H9 (cell line): Measurements from ENCODE around the gene UNK. TPM values are rescaled to one million over a fixed set of nuclear protein-coding genes. Genes with fewer than 3 reads are reported as not detected.

Source experiments
- DNase-seq: peaks from one replicate; pipeline ENCODE4 v3.0.0-alpha.2; 2017
- H2AFZ ChIP-seq: one replicate; pipeline ENCODE4 v1.6.1; 2013; ENCODE audit warnings: mild to moderate bottlenecking, low read length, control low read depth, moderate library complexity
- H2AK5ac ChIP-seq: 2 replicates; pipeline ENCODE4 v1.6.1; 2013; ENCODE audit warnings: low read length, control low read depth, mixed read lengths; ENCODE audit not compliant: insufficient read length
- H2BK120ac ChIP-seq: one replicate; pipeline ENCODE4 v1.6.1; 2013; ENCODE audit warnings: low read depth, mild to moderate bottlenecking, low read length, control low read depth, inconsistent platforms; ENCODE audit not compliant: poor library complexity, severe bottlenecking
- H2BK12ac ChIP-seq: 2 replicates; pipeline ENCODE4 v1.6.1; 2013; ENCODE audit warnings: low read length, control low read depth, mixed read lengths, low read depth; ENCODE audit not compliant: insufficient read length
- H2BK15ac ChIP-seq: 2 replicates; pipeline ENCODE4 v1.6.1; 2013; ENCODE audit warnings: low read depth, low read length, control low read depth
- H2BK20ac ChIP-seq: one replicate; pipeline ENCODE4 v1.6.1; 2013; ENCODE audit warnings: low read depth, mild to moderate bottlenecking, low read length, control low read depth, inconsistent platforms; ENCODE audit not compliant: poor library complexity, severe bottlenecking
- H2BK5ac ChIP-seq: 2 replicates; pipeline ENCODE4 v1.6.1; 2013; ENCODE audit warnings: low read length, control low read depth, mixed read lengths; ENCODE audit not compliant: insufficient read length
- H3K14ac ChIP-seq: 2 replicates; pipeline ENCODE4 v1.6.1; 2013; ENCODE audit warnings: low read length, control low read depth; ENCODE audit not compliant: insufficient read depth
- H3K18ac ChIP-seq: 2 replicates; pipeline ENCODE4 v1.6.1; 2013; ENCODE audit warnings: low read depth, mild to moderate bottlenecking, mixed read lengths, low read length, control low read depth; ENCODE audit not compliant: insufficient read length
- H3K23ac ChIP-seq: 2 replicates; pipeline ENCODE4 v1.6.1; 2013; ENCODE audit warnings: low read length, control low read depth, mixed read lengths, low read depth; ENCODE audit not compliant: insufficient read length
- H3K23me2 ChIP-seq: 2 replicates; pipeline ENCODE4 v1.6.1; 2013; ENCODE audit warnings: low read depth, mild to moderate bottlenecking, mixed read lengths, low read length, control low read depth; ENCODE audit not compliant: insufficient read length, poor library complexity, severe bottlenecking
- H3K27ac ChIP-seq: 2 replicates; pipeline ENCODE4 v1.5.1; 2013; ENCODE audit warnings: low read length, control low read depth, mixed read lengths, low read depth; ENCODE audit not compliant: insufficient read length
- H3K27me3 ChIP-seq: 2 replicates; pipeline ENCODE4 v1.6.1; 2013; ENCODE audit warnings: low read length, control low read depth, inconsistent platforms; ENCODE audit not compliant: insufficient read depth
- H3K4ac ChIP-seq: 2 replicates; pipeline ENCODE4 v1.6.1; 2013; ENCODE audit warnings: low read depth, mild to moderate bottlenecking, control low read depth, inconsistent platforms, low read length, moderate library complexity
- H3K4me1 ChIP-seq: 2 replicates; pipeline ENCODE4 v1.6.1; 2013; ENCODE audit warnings: low read length, control low read depth, inconsistent platforms; ENCODE audit not compliant: insufficient read depth
- H3K4me2 ChIP-seq: 2 replicates; pipeline ENCODE4 v1.6.1; 2013; ENCODE audit warnings: low read length, control low read depth, mixed read lengths; ENCODE audit not compliant: insufficient read length, insufficient read depth
- H3K56ac ChIP-seq: 2 replicates; pipeline ENCODE4 v1.6.1; 2013; ENCODE audit warnings: low read depth, mild to moderate bottlenecking, mixed read lengths, low read length, control low read depth; ENCODE audit not compliant: insufficient read length
- H3K79me1 ChIP-seq: 2 replicates; pipeline ENCODE4 v1.6.1; 2013; ENCODE audit warnings: low read depth, mild to moderate bottlenecking, moderate library complexity, low read length, control low read depth, inconsistent platforms; ENCODE audit not compliant: insufficient read depth, poor library complexity, severe bottlenecking
- H3K79me2 ChIP-seq: 2 replicates; pipeline ENCODE4 v1.6.1; 2013; ENCODE audit warnings: low read length, control low read depth, inconsistent platforms; ENCODE audit not compliant: insufficient read depth
- H3K9ac ChIP-seq: 2 replicates; pipeline ENCODE4 v1.6.1; 2013; ENCODE audit warnings: low read length, control low read depth, mixed read lengths; ENCODE audit not compliant: insufficient read length; ENCODE audit errors: extremely low read depth
- H3K9me3 ChIP-seq: one replicate; pipeline ENCODE4 v1.6.1; 2013; ENCODE audit warnings: low read depth, low read length, inconsistent platforms; ENCODE audit not compliant: control insufficient read depth
- H3T11ph ChIP-seq: one replicate; pipeline ENCODE4 v1.6.1; 2013; ENCODE audit warnings: mild to moderate bottlenecking, low read length, control low read depth, inconsistent platforms
- H4K20me1 ChIP-seq: one replicate; pipeline ENCODE4 v1.6.1; 2013; ENCODE audit not compliant: control insufficient read depth, insufficient read length, insufficient read depth
- H4K5ac ChIP-seq: 2 replicates; pipeline ENCODE4 v1.6.1; 2013; ENCODE audit warnings: low read depth, mild to moderate bottlenecking, mixed read lengths, low read length, control low read depth; ENCODE audit not compliant: insufficient read length
- H4K8ac ChIP-seq: replicated peaks from 2 replicates; pipeline ENCODE4 v1.6.1; 2013; ENCODE audit warnings: low read length, control low read depth, mixed read lengths, low read depth; ENCODE audit not compliant: insufficient read length
- H4K91ac ChIP-seq: 2 replicates; pipeline ENCODE4 v1.6.1; 2013; ENCODE audit warnings: low read depth, mild to moderate bottlenecking, moderate library complexity, mixed read lengths, low read length, control low read depth; ENCODE audit not compliant: insufficient read length
- H3K27ac Mint-ChIP-seq, 3 experiments: 2 replicates in 2 of 3; 3 replicates in 1 of 3; pipeline ENCODE4 v1.8.0; 2020 to 2021; ENCODE audit warnings: mixed read lengths in 3 of 3, mild to moderate bottlenecking in 1 of 3, moderate library complexity in 1 of 3
- H3K27me3 Mint-ChIP-seq: 2 replicates; pipeline ENCODE4 v1.8.0; 2021; ENCODE audit warnings: low read depth, mild to moderate bottlenecking, moderate library complexity, mixed read lengths
- H3K36me3 Mint-ChIP-seq, 3 experiments: 2 replicates in 2 of 3; 3 replicates in 1 of 3; pipeline ENCODE4 v1.8.0; 2020 to 2021; ENCODE audit warnings: low read depth in 3 of 3, mixed read lengths in 3 of 3; ENCODE audit not compliant: insufficient read depth in 1 of 3
- H3K4me1 Mint-ChIP-seq, 2 experiments: 2 replicates each; pipeline ENCODE4 v1.8.0; 2020; ENCODE audit warnings: mixed read lengths in 2 of 2
- H3K4me3 Mint-ChIP-seq, 2 experiments: 2 replicates in 1 of 2; 3 replicates in 1 of 2; pipeline ENCODE4 v1.8.0; 2020 to 2021; ENCODE audit warnings: mild to moderate bottlenecking in 2 of 2, mixed read lengths in 2 of 2, moderate library complexity in 1 of 2
- H3K9me3 Mint-ChIP-seq, 2 experiments: 2 replicates in 1 of 2; 3 replicates in 1 of 2; pipeline ENCODE4 v1.8.0; 2020; ENCODE audit warnings: mild to moderate bottlenecking in 2 of 2, mixed read lengths in 2 of 2, moderate library complexity in 1 of 2
- WGBS: extraction: QIAGEN DNeasy Blood & Tissue Kit; methylation state at CpG from one replicate; pipeline ENCODE4 v1.1.7; 2013; ENCODE audit warnings: missing lambda C conversion rate, low lambda C conversion rate, mixed read lengths; ENCODE audit not compliant: insufficient read length; ENCODE audit errors: extremely low coverage; 5-methylcytosine and 5-hydroxymethylcytosine counted together
- total RNA-seq: library from RNA; stranded (reverse); gene quantifications from 2 replicates; pipeline ENCODE4 v1.2.1, GENCODE V29; 2021
- TF ChIP-seq, protein P1 (sequence below): fragments of 200-600 bp; sonication (generic); conservative IDR thresholded peaks from 3 replicates; pipeline ENCODE4 v1.8.0; 2021; ENCODE audit warnings: antibody characterized with exemption, mild to moderate bottlenecking

UNK gene
- total RNA-seq, 1 experiment from 2014 or later: 36.4 TPM

DNA sequence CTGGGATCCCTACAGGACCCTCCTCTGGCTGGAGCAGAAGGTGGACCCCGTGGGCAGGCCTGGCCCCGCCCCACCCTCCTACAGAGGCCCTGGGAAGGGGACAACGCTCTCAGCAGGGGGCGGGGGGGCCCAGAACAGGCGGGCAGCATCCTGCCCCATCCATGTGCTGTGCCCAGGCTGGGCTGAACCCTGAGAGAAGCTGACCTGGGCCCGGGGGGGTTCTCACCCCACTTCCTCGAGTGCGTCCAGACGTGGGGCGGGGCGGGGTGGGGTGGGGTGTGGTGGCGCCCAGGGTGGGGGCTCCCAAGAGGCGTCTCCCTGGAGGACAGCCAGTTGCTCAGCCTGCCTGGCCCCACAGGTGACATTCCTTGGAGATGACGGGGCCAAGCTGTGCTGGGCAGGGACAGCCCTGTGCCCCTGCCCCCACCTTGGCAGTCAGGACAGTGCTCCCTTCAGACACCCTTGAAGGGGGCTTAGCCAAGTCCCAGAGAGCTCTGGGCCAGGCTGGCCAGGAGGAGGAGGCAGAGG is 60.0 kb downstream of the UNK start:
- DNase-seq: no peak
- Histone ChIP-seq H2BK5ac (no peak overlapping the region), H4K91ac (no peak overlapping the region), H3K23ac (no peak overlapping the region), H2BK15ac (no peak overlapping the region), H4K8ac (no peak overlapping the region), H3K18ac (no peak overlapping the region), H2AFZ (no peak overlapping the region), H4K20me1 (peaks cover 2% of the 10 kb centered on the region), H3K9me3 (no peaks in the 10 kb centered on the region), H3T11ph (no peak overlapping the region), H3K27ac (no peak overlapping the region), H3K4ac (no peak overlapping the region), H3K56ac (no peak overlapping the region), H3K79me1 (no peaks in the 10 kb centered on the region), H2BK12ac (no peak overlapping the region), H3K27me3 (no peaks in the 10 kb centered on the region), H3K4me2 (no peak overlapping the region), H4K5ac (no peak overlapping the region), H2AK5ac (no peak overlapping the region), H3K14ac (no peak overlapping the region), H3K79me2 (no peaks in the 10 kb centered on the region), H2BK20ac (no peak overlapping the region), H3K23me2 (no peaks in the 10 kb centered on the region), H3K4me1 (no peaks in the 10 kb centered on the region), H3K9ac (no peak overlapping the region), H2BK120ac (no peak overlapping the region)
- Mint-ChIP-seq H3K9me3 (no peaks in the 10 kb centered on the region), H3K27me3 (no peaks in the 10 kb centered on the region), H3K36me3 (peaks cover 17 to 40% (median 38%) of the 10 kb centered on the region in 3 experiments), H3K4me3 (no peak overlapping the region), H3K4me1 (peaks cover 5 to 20% of the 10 kb centered on the region in 2 experiments; a peak in 3 of 4 replicates), H3K27ac (no peak overlapping the region)
- TF ChIP-seq, protein P1, sequence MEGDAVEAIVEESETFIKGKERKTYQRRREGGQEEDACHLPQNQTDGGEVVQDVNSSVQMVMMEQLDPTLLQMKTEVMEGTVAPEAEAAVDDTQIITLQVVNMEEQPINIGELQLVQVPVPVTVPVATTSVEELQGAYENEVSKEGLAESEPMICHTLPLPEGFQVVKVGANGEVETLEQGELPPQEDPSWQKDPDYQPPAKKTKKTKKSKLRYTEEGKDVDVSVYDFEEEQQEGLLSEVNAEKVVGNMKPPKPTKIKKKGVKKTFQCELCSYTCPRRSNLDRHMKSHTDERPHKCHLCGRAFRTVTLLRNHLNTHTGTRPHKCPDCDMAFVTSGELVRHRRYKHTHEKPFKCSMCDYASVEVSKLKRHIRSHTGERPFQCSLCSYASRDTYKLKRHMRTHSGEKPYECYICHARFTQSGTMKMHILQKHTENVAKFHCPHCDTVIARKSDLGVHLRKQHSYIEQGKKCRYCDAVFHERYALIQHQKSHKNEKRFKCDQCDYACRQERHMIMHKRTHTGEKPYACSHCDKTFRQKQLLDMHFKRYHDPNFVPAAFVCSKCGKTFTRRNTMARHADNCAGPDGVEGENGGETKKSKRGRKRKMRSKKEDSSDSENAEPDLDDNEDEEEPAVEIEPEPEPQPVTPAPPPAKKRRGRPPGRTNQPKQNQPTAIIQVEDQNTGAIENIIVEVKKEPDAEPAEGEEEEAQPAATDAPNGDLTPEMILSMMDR: no peak
- WGBS: no CpG with 5 or more reads among the region's 14 CpGs
